ENCODE data around the gene SLC6A13. TPM values are rescaled to one million over a fixed set of nuclear protein-coding genes. Genes with fewer than 3 reads are reported as not detected.

SLC6A13 gene
- polyA plus RNA-seq, 5 donors, result 1.9 to 3.9 (median 2.2) TPM

DNA sequence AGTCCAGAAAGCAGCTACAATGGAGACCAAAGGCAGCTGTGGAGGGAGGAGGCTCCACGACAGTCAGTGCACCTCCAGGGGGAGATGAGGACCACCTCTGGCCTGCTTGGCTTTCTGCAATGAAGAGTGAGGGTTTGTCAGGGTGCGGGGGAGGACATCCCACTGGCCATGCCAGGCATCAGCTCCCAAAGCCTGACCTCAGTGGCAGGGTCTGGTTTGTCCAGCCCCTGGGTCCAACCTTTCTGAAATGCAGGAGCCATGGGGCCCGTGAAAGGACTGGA lies 83.9 kb downstream of the SLC6A13 start:
- DNase-seq, result no peak

DNA sequence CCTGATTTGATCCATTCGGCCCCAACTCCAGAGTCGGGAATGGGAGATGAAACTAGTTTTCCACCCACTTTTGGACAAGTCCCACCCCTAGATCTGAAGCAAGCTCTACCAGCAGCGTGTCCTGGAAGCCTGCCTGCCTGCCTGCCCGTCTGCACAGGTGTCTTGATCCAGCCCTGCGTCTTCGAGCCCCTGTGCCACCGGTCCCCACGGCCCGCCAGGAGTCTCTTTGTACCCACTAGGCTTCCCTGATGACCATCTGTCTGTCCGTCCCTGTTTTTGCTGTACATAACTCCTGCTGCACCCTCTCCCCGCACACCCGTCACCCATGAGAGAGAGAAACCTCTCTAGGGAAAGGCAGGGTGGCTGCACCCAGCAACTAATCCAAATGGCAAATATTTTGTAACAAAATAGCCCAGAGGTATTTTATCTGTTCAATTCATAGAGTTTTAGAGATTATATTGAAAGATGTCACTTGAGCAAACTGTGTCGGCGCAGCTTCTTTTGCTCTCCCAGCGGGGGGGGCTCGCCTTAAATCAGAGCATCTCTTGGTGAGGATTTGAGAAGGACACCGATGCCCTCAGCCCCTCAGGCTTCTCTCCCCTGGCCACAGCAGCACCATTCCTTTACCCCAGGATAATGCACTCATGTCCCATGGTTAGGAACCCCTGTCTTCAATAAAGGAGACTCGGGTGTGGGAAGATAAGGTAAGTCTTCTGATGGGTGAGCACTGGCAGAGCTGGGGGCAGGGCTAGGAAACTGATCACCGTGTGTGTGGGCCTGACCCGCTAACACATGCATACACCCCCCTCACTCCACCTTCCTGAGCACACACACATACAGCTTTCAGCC lies 84.4 kb downstream of the SLC6A13 start:
- no peak for DNase-seq

DNA sequence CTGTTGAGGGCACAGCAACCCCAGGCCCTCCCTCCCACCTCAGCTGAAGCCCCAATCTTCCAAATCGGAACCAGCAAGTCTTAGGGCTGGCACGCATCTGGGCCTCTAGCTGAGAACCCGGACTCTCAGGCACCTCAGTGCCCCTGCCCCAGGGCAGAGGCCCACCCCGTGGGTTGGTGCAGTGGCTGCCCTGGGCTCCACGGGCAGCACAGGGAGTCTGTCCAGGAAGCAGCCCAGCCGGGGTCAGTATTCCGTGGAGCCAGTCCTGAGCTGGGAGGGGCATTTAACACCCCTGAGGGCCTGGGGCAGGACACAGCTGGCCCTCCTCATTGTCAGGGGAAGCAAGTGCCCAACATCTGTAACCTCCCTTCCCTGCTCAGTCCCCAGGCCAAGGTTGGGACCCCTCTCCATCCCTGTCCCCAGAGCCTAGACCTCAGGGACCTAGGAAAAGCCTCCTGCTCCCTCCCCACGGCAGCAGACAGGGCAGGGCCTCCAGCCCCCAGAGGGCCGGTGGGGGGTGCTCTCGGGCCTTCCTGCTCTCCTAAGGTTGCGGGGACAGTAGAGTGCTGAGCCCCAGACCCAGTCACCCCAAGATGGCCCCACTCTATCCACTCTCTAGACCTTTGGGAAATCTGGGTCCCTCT lies 85.2 kb downstream of the SLC6A13 start:
- no peak for DNase-seq

DNA sequence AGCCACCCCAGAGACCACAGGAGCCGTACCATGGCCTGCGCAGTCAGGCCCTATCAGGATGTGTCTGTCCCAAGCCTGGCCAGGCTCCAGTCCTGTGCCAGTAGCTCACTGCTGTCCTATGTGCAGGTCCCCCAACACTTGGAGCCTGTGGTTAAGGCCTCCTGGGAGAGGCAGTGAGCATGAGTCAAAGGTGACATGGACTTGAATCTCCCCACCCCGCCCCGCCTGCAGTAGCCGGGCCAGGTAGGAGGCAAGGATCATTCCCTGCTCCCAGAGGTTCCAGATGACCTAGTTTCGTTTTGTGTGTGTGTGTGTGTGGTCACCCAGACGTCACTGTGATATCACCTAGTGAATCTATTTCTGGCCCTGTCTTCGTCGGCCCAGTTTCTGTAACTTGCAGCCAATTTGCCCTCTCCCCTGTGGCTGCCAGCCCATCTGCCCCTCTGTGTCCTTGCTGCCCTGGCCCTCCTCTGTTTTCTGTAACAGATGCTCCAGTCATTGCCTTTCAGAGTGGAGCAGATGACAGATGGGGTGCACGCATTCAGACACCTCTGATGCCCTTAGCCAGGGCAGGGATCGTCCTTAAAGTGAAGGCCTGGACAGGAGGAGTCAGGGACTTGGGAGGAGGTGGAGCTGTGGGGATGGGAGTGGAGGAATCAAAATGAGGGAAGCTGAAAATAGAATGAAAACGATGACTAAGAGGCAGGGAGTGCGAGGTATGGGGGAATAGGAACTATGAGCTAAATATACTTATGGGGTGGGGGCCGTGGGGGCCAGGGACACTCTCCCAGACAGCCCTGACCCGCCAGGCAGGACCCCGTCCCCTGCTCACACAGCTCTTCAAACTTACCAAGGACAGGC lies 86.1 kb downstream of the SLC6A13 start:
- no peak for DNase-seq

DNA sequence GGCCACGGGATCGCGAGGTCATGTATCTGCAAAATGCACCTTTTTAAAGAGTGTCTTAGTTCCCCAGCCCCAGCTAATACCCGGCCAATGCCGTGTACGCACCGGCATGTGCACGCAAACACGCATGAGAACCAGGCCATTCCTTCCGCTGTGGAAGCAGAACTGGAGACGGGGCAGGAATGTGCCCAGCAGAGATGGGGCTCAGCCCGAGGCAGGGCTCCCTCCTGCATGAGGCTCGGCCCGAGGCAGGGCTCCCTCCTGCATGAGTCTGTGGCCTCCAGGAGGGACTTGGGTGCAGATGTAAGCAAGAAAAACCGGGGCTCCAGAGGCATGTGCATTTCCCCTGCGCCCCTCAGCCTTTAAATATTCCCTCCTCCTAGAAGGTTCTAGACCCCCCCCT lies 86.9 kb downstream of the SLC6A13 start:
- DNase-seq, result no peak

DNA sequence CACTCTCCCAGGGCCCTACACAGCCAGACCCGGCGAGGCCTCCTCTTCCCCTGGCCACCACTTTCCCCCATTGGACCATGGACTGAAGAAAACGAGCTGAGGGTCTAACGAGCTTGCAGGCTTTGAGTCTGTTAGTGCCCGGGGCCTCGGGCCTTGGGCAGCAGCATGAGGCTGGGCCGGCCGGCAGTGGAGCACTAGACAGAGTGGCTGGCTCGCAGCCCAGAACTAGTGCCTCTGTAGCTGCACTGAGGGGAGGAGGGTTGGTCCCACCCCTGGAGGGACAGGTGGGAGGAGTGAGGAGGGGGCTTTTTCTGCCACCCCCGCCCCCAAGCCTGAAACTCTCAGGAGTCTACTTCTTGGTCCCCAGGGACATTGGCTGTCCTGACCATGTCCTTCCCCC lies 87.4 kb downstream of the SLC6A13 start:
- peak in 1 of 2 donors; percentile 30 for DNase-seq

DNA sequence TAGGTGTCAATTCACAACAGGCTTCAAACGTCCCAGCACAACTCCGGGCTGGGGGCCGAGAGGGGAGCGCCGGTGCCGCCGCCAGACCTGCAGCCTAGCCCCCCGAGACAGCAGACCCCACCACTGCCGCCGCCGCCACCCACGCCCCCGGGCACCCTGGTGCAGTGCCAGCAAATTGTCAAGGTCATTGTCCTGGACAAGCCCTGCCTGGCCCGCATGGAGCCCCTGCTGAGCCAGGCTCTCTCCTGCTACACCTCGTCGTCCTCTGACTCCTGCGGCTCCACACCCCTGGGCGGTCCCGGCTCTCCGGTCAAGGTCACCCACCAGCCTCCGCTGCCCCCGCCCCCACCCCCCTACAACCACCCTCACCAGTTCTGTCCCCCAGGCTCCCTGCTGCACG lies 88.0 kb downstream of the SLC6A13 start:
- no peak for DNase-seq

DNA sequence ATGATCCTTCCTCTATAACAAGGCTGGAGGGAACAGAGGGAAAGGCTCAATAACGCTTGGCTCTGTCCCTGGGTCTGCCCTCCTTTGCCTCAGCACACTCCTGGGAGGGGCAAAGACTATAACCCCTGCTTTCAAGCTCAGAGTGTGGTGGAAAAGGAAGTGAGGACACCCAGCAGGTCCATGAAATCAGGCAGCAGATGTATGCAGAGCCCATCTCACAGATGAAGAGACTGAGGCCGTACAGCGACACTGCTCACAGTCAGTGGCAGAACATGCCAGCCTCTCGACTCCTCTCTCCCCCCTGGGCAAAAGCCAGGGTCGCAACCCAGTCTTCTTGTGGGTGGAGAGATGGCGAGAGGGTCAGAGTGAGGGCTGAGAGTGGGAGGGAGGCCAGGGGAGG lies 88.5 kb downstream of the SLC6A13 start:
- DNase-seq, result no peak

DNA sequence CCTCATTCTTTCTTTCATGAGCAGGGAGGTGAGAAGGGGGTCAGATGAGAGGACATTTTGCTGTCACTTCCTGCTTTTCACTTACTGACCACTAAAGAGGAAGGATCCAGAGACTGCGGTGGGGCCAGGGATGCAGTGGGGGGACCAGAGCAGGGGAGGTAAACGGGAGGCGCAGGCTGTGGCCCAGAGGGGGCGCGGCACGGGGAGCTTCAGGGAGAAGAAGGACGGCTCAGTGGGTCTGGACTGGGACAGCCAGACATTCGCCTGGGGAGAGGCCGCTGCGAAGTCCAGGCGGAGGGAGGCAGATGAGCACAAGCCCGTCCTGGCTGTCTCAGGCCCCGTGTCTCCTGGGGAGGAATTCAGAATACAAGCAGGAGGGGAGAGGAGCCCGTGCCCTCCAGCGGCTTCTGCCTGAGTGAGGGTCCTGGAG lies 89.9 kb downstream of the SLC6A13 start:
- no peak for DNase-seq

DNA sequence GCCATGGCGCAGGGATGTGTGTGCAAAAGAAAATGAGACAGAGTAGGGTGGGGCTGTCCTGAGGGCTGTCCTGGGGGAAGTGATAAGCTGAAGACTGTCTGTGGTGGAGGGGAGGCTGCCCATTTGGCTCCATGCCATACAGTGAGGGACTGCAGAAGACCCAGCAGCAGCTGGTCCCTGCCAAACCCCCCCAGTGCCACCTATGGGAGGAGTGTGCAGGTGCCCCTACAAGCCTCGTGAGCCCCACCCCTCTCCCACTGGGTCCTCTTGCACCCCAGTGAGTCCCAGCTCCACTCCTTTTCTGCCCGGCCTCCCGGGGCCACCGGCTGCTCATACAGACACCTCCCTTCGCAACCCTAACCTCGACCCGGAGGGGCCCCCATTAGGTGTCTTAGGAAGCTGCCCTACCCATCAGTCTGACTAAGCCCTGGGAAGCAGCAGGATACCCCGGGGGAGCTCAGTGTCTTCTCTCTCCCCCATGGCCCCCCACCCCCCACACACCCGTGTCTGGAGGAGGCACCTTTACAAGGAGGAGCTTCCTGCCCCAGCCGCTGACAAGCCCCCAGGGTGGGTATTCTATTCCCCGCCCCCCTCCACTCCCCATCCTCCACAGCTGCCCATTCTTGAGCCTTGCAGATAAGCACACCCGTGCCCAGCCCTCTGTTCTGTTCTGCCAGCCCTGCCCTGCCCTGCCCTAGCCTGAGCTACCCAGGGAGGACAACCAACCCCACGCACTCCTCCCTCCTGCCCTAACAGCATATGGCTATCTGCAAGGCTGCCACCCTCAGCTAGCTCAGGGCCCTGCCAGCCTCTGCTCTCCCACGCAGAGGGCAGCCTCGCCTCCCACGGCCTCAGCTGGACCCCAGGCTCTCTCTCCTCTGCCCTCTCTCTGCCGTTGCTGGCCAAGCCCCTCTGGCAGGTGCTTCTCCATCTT lies 90.6 kb downstream of the SLC6A13 start:
- DNase-seq, result no peak

DNA sequence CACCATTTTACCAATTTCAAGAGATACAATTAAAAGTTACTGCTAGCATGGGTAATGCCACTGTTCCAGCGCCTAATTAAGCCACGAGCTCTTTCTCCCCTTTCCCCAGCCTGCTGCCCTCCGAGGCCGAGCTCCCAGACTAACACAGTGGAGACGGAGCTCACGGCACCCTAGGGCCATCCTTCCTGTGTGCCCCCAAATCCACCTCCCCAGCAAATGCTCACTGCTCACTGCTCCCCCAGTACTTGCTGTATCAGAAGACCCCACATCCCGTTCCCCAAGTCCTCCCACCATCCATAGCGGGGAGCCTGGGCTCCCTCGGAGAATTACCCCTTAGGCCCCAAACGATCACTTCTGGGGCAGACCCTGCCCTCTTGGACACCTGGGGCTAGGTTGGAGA lies 91.4 kb downstream of the SLC6A13 start:
- DNase-seq, result no peak

Other genes starting within 250 kb of the SLC6A13 start
- 1 to 10 TPM; 6.0 to 7.6 (median 6.7) TPM for gene IQSEC3, start 196.1 kb downstream of the SLC6A13 start, polyA plus RNA-seq (ENCODE audit: insufficient read depth in 1 of 5, insufficient read length in 5 of 5, low replicate concordance in 1 of 5)
- 1 to 10 TPM in 2 of 5 donors, under 1 TPM in 3; 0.49 to 1.3 (median 0.96) TPM for gene SLC6A12, start 48.7 kb downstream of the SLC6A13 start, polyA plus RNA-seq (ENCODE audit: insufficient read depth in 1 of 5, insufficient read length in 5 of 5, low replicate concordance in 1 of 5)
- gene KDM5A, start 126.5 kb upstream of the SLC6A13 start, polyA plus RNA-seq (ENCODE audit: insufficient read depth in 1 of 5, insufficient read length in 5 of 5, low replicate concordance in 1 of 5), result 10 to 100 TPM; 28.6 to 53.2 (median 47.3) TPM
- 10 to 100 TPM; 22.8 to 33.7 (median 28.4) TPM for gene CCDC77, start 138.8 kb upstream of the SLC6A13 start, polyA plus RNA-seq (ENCODE audit: insufficient read depth in 1 of 5, insufficient read length in 5 of 5, low replicate concordance in 1 of 5)
- gene B4GALNT3, start 197.1 kb upstream of the SLC6A13 start, polyA plus RNA-seq (ENCODE audit: insufficient read depth in 1 of 5, insufficient read length in 5 of 5, low replicate concordance in 1 of 5), result 1 to 10 TPM; 2.2 to 7.6 (median 4.4) TPM

All from right lung (tissue), 5 donors.